Tibial nerve (tissue), 4 donors: ENCODE measurements around the gene CRISPLD2. TPM values are rescaled to one million over a fixed set of nuclear protein-coding genes. Genes with fewer than 3 reads are reported as not detected.
"Not testable (repeated sequence)": the region's sequence is repeated elsewhere in the genome, so short reads cannot be mapped to it uniquely, and the experiment has no call there.

Experiments
- DNase-seq, 2 donors: peaks; one replicate each; pipeline ENCODE4 v3.0.0-alpha.2; 2019; ENCODE audit warnings: low spot score in 2 of 2
- H3K27ac ChIP-seq, 4 donors: fragments of 200-600 bp; sonication (generic) in 3 of 4; one replicate each; pipeline ENCODE4 v1.5.1; 2017 to 2019; ENCODE audit warnings: mild to moderate bottlenecking in 1 of 4
- H3K27me3 ChIP-seq, 2 donors: fragments of 200-600 bp; sonication (generic) in 1 of 2; one replicate each; pipeline versions ENCODE4 v1.5.1 to v1.6.0; 2017 to 2019
- H3K36me3 ChIP-seq, 3 donors: fragments of 200-600 bp; sonication (generic); one replicate each; pipeline ENCODE4 v1.5.1; 2018 to 2019
- H3K4me1 ChIP-seq, 4 donors: fragments of 200-600 bp; sonication (generic) in 3 of 4; one replicate each; pipeline ENCODE4 v1.5.1; 2017 to 2019
- H3K4me3 ChIP-seq, 4 donors: fragments of 200-600 bp; sonication (generic) in 3 of 4; one replicate each; pipeline ENCODE4 v1.5.1; 2017 to 2019; ENCODE audit warnings: mild to moderate bottlenecking in 1 of 4, moderate library complexity in 1 of 4
- H3K9me3 ChIP-seq, 4 donors: fragments of 200-600 bp; sonication (generic) in 3 of 4; one replicate each; pipeline ENCODE4 v1.5.1; 2017 to 2019
- CTCF ChIP-seq, 5 experiments: fragments of 200-600 bp in 3 of 5; fragments of 450-650 bp in 2 of 5; sonication (generic) in 3 of 5; IDR thresholded peaks; one replicate each; pipeline ENCODE4 v1.5.1; 2016 to 2019; ENCODE audit warnings: antibody characterized with exemption in 5 of 5, mild to moderate bottlenecking in 3 of 5, moderate library complexity in 2 of 5
- EP300 ChIP-seq, 2 donors: sonication (generic); formaldehyde crosslinking; IDR thresholded peaks; one replicate each; pipeline ENCODE4 v1.6.1; 2017; ENCODE audit warnings: antibody characterized with exemption in 2 of 2, mild to moderate bottlenecking in 1 of 2
- POLR2A ChIP-seq, 2 donors: fragments of 450-650 bp; IDR thresholded peaks; one replicate each; pipeline ENCODE4 v1.6.1; 2017; ENCODE audit warnings: antibody characterized with exemption in 2 of 2, mild to moderate bottlenecking in 2 of 2, moderate library complexity in 2 of 2
- WGBS, 2 donors: methylation state at CpG; one replicate each; pipeline ENCODE4 v1.1.5; 2018; 5-methylcytosine and 5-hydroxymethylcytosine counted together
- total RNA-seq, 4 donors: library from RNA; depleted of rRNA; stranded (reverse); fragments of >200 nt; gene quantifications; one replicate each; pipeline ENCODE4 v1.1.0, GENCODE V29; 2016

The CRISPLD2 gene
- total RNA-seq, 4 donors from 2014 or later, result 136 to 232 (median 207) TPM

- TF ChIP-seq CTCF (IDR thresholded peaks at IDR 0.05) (no peak), EP300 (IDR thresholded peaks at IDR 0.05) (no peak)
- H3K4me3 ChIP-seq, result no peak overlapping the region
- no peaks in the 10 kb centered on the region for H3K27me3 ChIP-seq
- no peaks in the 10 kb centered on the region for H3K36me3 ChIP-seq
- H3K9me3 ChIP-seq, result peaks cover 0 to 5% (median 0%) of the 10 kb centered on the region in 4 donors
- peaks cover 0 to 55% (median 19%) of the 10 kb centered on the region in 4 donors for H3K4me1 ChIP-seq
- H3K27ac ChIP-seq, result no peak overlapping the region
- 89 to 91% methylated on average over 4 of the region's 4 CpGs for WGBS, 2 donors
- DNase-seq, result no peak
Observed at GRCh38 chr16:84931107-84931494, 111.3 kb downstream of the CRISPLD2 start.

- no peaks in the 10 kb centered on the region for H3K36me3 ChIP-seq
- H3K27me3 ChIP-seq, result no peaks in the 10 kb centered on the region
- no peak overlapping the region for H3K4me3 ChIP-seq
- DNase-seq, result no peak
- peaks cover 0 to 54% (median 19%) of the 10 kb centered on the region in 4 donors for H3K4me1 ChIP-seq
- no peak overlapping the region for H3K27ac ChIP-seq
- TF ChIP-seq POLR2A (IDR thresholded peaks at IDR 0.05), result no peak
- no peak for TF ChIP-seq EP300 (IDR thresholded peaks at IDR 0.05)
- TF ChIP-seq CTCF (IDR thresholded peaks at IDR 0.05), result no peak
- WGBS, 2 donors, result 92 to 97% methylated on average over 7 to 8 of the region's 8 CpGs
- H3K9me3 ChIP-seq, result peaks cover 0 to 5% (median 0%) of the 10 kb centered on the region in 4 donors
Observed at GRCh38 chr16:84931506-84931905, 111.7 kb downstream of the CRISPLD2 start.

- 69 to 77% methylated on average over 4 to 5 of the region's 5 CpGs for whole genome bisulfite sequencing, 2 donors
- H3K36me3 ChIP-seq, result no peaks in the 10 kb centered on the region
- H3K4me3 ChIP-seq, result no peak overlapping the region
- H3K9me3 ChIP-seq, result peaks cover 0 to 5% (median 0%) of the 10 kb centered on the region in 4 donors
- H3K27ac ChIP-seq, result peak overlapping the region in 1 of 4 donors; percentile 81
- DNase-seq, result no peak
- H3K4me1 ChIP-seq, result peaks cover 0 to 51% (median 19%) of the 10 kb centered on the region in 4 donors
- TF ChIP-seq CTCF (IDR thresholded peaks at IDR 0.05) (no peak), EP300 (IDR thresholded peaks at IDR 0.05) (no peak), POLR2A (IDR thresholded peaks at IDR 0.05) (no peak)
- no peaks in the 10 kb centered on the region for H3K27me3 ChIP-seq
Observed at GRCh38 chr16:84932681-84933080, 112.9 kb downstream of the CRISPLD2 start.

- H3K4me3 ChIP-seq, result no peak overlapping the region
- H3K36me3 ChIP-seq, result no peaks in the 10 kb centered on the region
- WGBS, 2 donors, result 36 to 38% methylated on average over 21 to 23 of the region's 29 CpGs
- peaks cover 0 to 38% (median 17%) of the 10 kb centered on the region in 4 donors for H3K4me1 ChIP-seq
- H3K27ac ChIP-seq, result peak overlapping the region; percentile 54 to 87 (median 68)
- peak; percentile 60 to 69 for DNase-seq
- peak in 1 of 2 donors; percentile 81 for TF ChIP-seq EP300 (IDR thresholded peaks at IDR 0.05)
- TF ChIP-seq POLR2A (IDR thresholded peaks at IDR 0.05), result no peak
- no peaks in the 10 kb centered on the region for H3K27me3 ChIP-seq
- peaks cover 0 to 5% (median 0%) of the 10 kb centered on the region in 4 donors for H3K9me3 ChIP-seq
Observed at GRCh38 chr16:84933774-84934631, 114.2 kb downstream of the CRISPLD2 start.

- Histone ChIP-seq H3K4me3 (no peak overlapping the region), H3K4me1 (peaks cover 0 to 24% (median 6%) of the 10 kb centered on the region in 4 donors), H3K27me3 (no peaks in the 10 kb centered on the region), H3K36me3 (no peaks in the 10 kb centered on the region), H3K9me3 (no peaks in the 10 kb centered on the region), H3K27ac (no peak overlapping the region)
- TF ChIP-seq CTCF (IDR thresholded peaks at IDR 0.05) (no peak), POLR2A (IDR thresholded peaks at IDR 0.05) (no peak), EP300 (IDR thresholded peaks at IDR 0.05) (no peak)
- WGBS, 2 donors, result 58 to 61% methylated on average over 9 of the region's 9 CpGs
- DNase-seq, result no peak
Observed at GRCh38 chr16:84937196-84938005, 117.6 kb downstream of the CRISPLD2 start.

- DNase-seq, H3K9me3 ChIP-seq, H3K4me3 ChIP-seq, H3K27ac ChIP-seq, H3K27me3 ChIP-seq, H3K36me3 ChIP-seq: not testable (repeated sequence)
- peaks cover 0 to 17% (median 5%) of the 10 kb centered on the region in 4 donors for H3K4me1 ChIP-seq
- 84 to 87% methylated on average over 6 of the region's 6 CpGs for WGBS, 2 donors
Observed at GRCh38 chr16:84938616-84939015, 118.8 kb downstream of the CRISPLD2 start.
